C4-2B (cell line): Measurements from ENCODE around the gene P2RY8.

Experiments
- H3K27ac ChIP-seq: fragments of 450-650 bp; 2 replicates; pipeline ENCODE4 v1.5.1; 2017
- CTCF ChIP-seq: fragments of 450-650 bp; conservative IDR thresholded peaks from 2 replicates; pipeline ENCODE4 v1.5.1; 2017; ENCODE audit warnings: mild to moderate bottlenecking
- ZFX ChIP-seq: fragments of 450-650 bp; IDR thresholded peaks from 2 replicates; pipeline ENCODE4 v1.6.1; 2017

The P2RY8 gene

DNA sequence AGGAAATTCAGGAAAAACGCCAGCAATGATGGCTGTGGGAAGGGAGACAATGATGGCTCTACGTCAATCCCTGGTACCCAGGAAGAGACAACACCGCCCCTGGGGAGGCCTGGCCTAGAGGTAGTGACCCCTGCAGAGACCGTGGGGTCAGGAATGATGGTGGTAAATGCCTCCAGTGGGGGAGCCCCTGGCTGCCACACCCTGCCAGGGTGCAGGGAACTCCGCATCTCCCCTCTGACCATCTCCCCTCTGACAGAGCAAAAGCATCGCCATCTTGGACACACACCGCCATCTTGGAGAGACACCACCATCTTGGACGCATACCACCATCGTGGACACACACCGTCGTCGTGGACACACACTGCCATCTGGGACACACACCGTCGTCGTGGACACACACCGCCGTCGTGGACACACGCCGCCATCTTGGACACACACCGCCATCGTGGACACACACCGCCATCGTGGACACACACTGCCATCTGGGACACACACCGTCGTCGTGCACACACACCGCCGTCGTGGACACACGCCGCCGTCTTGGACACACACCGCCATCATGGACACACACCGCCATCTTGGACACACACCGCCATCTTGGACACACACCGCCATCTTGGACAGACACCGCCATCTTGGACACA lies 94.1 kb downstream of the P2RY8 start:
- no peak overlapping the region for H3K27ac ChIP-seq
- no peak for TF ChIP-seq CTCF
- TF ChIP-seq ZFX, result no peak

- no peak overlapping the region for H3K27ac ChIP-seq
- no peak for TF ChIP-seq CTCF
- TF ChIP-seq ZFX, result no peak
Observed at GRCh38 chrX:1442016-1442665, 94.8 kb downstream of the P2RY8 start.

DNA sequence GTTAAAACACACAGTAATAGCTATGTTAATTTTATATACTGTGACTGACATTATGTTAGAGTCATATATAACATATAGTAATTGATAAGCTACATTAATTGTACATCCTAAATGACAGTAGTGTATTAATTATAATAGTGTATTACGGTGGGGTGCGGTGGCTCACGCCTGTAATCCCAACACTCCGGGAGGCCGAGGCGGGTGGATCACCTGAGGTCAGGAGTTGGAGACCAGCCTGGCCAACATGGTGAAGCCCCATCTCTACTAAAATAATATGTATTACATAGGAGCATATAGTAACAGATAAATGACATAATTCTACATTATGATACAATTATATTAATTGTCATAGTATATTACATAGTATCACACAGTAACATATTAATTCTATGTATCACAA lies 96.5 kb downstream of the P2RY8 start:
- no peak overlapping the region for H3K27ac ChIP-seq
- TF ChIP-seq ZFX (no peak), CTCF (no peak)

DNA sequence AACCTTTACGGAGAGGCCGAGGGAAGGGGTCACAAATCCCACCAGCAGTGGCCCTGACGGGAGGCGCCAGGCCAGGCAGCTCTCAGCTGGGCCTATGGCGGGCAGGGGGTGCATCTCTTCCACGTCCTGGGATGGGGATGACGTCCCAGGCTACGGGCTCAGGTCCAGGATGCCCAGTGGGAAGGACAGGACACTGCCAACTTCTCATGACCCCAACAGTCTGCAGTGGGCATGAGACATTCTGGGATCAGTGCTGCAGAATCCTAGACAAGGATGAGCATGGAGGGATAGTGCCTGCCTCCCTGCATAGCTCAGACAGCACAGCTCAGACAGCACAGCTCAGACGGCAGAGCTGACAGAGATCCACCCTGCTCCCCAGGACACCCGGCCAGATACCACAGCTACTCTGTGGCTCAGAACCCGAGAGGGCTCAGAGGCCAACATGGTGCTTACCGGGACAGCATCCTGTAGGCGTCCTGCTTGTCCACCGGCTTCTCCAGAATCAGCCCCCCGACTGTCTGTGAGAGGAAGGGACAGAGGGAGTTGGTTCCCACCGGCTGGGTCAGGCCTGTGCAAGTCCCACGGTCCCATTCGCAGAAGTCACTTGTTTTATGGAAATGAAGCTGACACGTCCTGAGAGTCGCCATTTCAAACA lies 101.6 kb downstream of the P2RY8 start:
- TF ChIP-seq ZFX (no peak), CTCF (no peak)
- no peak overlapping the region for H3K27ac ChIP-seq

GRCh38 chrX:1434871-1435240 lies 102.1 kb downstream of the P2RY8 start:
- TF ChIP-seq ZFX, result no peak
- no peak for TF ChIP-seq CTCF
- no peak overlapping the region for H3K27ac ChIP-seq

DNA sequence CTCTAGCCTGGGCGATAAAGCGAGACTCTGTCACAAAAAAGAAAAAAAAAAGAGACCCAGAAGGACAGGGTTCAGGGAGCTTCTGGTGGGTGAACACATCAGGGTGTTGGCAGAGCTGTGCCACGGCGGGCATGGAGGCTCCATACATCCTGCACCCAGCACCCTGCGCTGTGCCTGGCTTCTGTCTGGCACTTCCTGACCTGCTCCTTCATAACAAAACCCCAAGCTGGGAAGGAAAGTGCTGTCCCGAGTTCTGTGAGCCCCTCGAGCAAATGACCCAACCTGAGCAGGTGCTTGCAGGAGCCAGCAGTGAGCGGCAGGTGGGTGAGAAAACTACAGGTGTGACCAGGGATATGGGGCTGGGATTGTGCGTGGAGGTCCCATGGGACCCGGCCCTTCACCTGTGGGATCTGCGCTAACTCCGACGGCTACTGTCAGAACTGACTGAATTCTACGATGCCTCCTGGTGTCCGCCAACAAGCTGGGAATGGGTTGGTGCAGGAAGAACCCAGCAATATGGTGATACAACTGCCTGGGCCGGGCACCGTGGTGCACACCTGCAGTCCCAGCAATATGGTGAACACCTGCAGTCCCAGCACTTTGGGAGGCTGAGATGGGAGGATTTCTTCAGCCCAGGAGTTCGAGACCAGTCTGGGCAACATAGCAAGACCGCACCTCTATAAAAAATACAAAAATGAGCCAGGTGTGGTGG lies 103.2 kb downstream of the P2RY8 start:
- H3K27ac ChIP-seq, result no peak overlapping the region
- TF ChIP-seq ZFX (no peak), CTCF (no peak)

DNA sequence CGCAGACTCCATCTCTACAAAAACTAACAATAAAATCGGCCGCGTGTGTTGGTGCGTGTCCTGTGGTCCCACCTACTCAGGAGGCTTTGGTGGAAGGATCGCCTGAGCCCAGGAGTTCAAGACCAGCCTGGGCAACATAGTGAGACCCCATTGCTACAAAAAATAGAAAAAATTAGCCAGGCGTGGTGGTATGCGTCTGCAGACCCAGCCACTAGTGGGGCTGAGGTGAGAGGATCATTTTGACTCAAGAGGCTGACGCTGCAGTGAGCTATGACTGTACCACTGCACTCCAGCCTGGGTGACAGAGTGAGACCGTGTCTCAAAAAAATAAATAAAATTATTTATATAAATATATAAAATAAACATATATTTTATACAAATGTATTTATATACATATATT lies 106.5 kb downstream of the P2RY8 start:
- no peak overlapping the region for H3K27ac ChIP-seq
- no peak for TF ChIP-seq ZFX
- TF ChIP-seq CTCF, result no peak
